ENCODE measurements around the gene DDX46.
A peak's percentile ranks its signal among the peaks of the same experiment; 100 is the strongest.
"Not testable (repeated sequence)": the region's sequence is repeated elsewhere in the genome, so short reads cannot be mapped to it uniquely, and the experiment has no call there.

The DDX46 gene

GRCh38 chr5:134845335-134845851 lies 86.8 kb downstream of the DDX46 start:
- no peak for DNase-seq (ENCODE audit: low read depth in 2 of 2)

GRCh38 chr5:134845852-134846640 lies 87.5 kb downstream of the DDX46 start, which contains the start of gene C5orf24:
Gene C5orf24, plus strand, starts transcription at chr5:134845968. Its CDS starts 8,933 bp downstream, at chr5:134854901.
- peak; percentile 84 to 87 for DNase-seq (ENCODE audit: low read depth in 2 of 2)

- DNase-seq (ENCODE audit: low read depth in 2 of 2): peak in 1 of 2 donors; percentile 7
Measured at GRCh38 chr5:134846641-134846960, 88.0 kb downstream of the DDX46 start.

- DNase-seq (ENCODE audit: low read depth in 2 of 2): not testable (repeated sequence)
Measured at GRCh38 chr5:134849434-134849933, 90.9 kb downstream of the DDX46 start.

- DNase-seq (ENCODE audit: low read depth in 2 of 2): no peak
Measured at GRCh38 chr5:134851307-134851923, 92.8 kb downstream of the DDX46 start.

GRCh38 chr5:134856465-134856864 lies 97.9 kb downstream of the DDX46 start:
- not testable (repeated sequence) for DNase-seq (ENCODE audit: low read depth in 2 of 2)

GRCh38 chr5:134857401-134857800 lies 98.8 kb downstream of the DDX46 start:
- no peak for DNase-seq (ENCODE audit: low read depth in 2 of 2)

GRCh38 chr5:134864707-134865106 lies 106.1 kb downstream of the DDX46 start:
- DNase-seq (ENCODE audit: low read depth in 2 of 2): no peak

- no peak for DNase-seq (ENCODE audit: low read depth in 2 of 2)
Measured at GRCh38 chr5:134873494-134873893, 114.9 kb downstream of the DDX46 start.

- peak; percentile 62 to 73 for DNase-seq (ENCODE audit: low read depth in 2 of 2)
Measured at GRCh38 chr5:134873987-134874830, 115.6 kb downstream of the DDX46 start, which contains the start of gene TXNDC15. Gene TXNDC15, plus strand, starts transcription at chr5:134874371. Its CDS starts 57 bp downstream, at chr5:134874428.

- DNase-seq (ENCODE audit: low read depth in 2 of 2): peak; percentile 5 to 28
Measured at GRCh38 chr5:134874831-134875655, 116.5 kb downstream of the DDX46 start.

- no peak for DNase-seq (ENCODE audit: low read depth in 2 of 2)
Measured at GRCh38 chr5:134877159-134877558, 118.6 kb downstream of the DDX46 start.

- no peak for DNase-seq (ENCODE audit: low read depth in 2 of 2)
Measured at GRCh38 chr5:134878403-134878802, 119.8 kb downstream of the DDX46 start.

- no peak for DNase-seq (ENCODE audit: low read depth in 2 of 2)
Measured at GRCh38 chr5:134879456-134879855, 120.9 kb downstream of the DDX46 start.
